OCI-LY1 (cell line): ENCODE results near the gene MAP3K21.

Source experiments
- CTCF ChIP-seq: fragments of 200-600 bp; sonication (generic), shearing (Covaris generic); IDR thresholded peaks from 2 replicates; pipeline ENCODE4 v1.5.1; 2017; ENCODE audit warnings: mild to moderate bottlenecking, antibody characterized with exemption, low read length, moderate library complexity, mixed read lengths
- EZH2 ChIP-seq: fragments of 200-600 bp; sonication (generic), shearing (Covaris generic); IDR thresholded peaks from 2 replicates; pipeline ENCODE4 v1.8.0; 2017; ENCODE audit warnings: borderline replicate concordance, mixed run types, mild to moderate bottlenecking, antibody characterized with exemption, low read length, moderate library complexity, mixed read lengths

- TF ChIP-seq CTCF, result no peak
- no peak for TF ChIP-seq EZH2
These were observed 45.6 kb upstream of the MAP3K21 start for GRCh38 chr1:233281711-233282581.
